Subcutaneous abdominal adipose tissue (tissue), 5 donors: ENCODE measurements around the gene FAM193A.
"Not testable (repeated sequence)": the region's sequence is repeated elsewhere in the genome, so short reads cannot be mapped to it uniquely, and the experiment has no call there.

ENCODE experiments used
- H3K27ac ChIP-seq: one replicate; pipeline ENCODE4 v1.7.0; 2013; ENCODE audit warnings: low read depth, mild to moderate bottlenecking, inconsistent platforms, low read length, moderate library complexity
- H3K27me3 ChIP-seq, 5 donors: one replicate each; pipeline ENCODE4 v1.7.0; 2013; ENCODE audit warnings: low read length in 5 of 5, inconsistent platforms in 1 of 5; ENCODE audit not compliant: control insufficient read depth in 5 of 5, insufficient read depth in 4 of 5
- H3K36me3 ChIP-seq, 5 donors: one replicate each; pipeline ENCODE4 v1.7.0; 2013; ENCODE audit warnings: low read length in 5 of 5; ENCODE audit not compliant: control insufficient read depth in 5 of 5, insufficient read depth in 5 of 5
- H3K4me1 ChIP-seq, 5 donors: one replicate each; pipeline ENCODE4 v1.7.0; 2013; ENCODE audit warnings: low read length in 5 of 5, mild to moderate bottlenecking in 3 of 5, moderate library complexity in 1 of 5; ENCODE audit not compliant: control insufficient read depth in 5 of 5, insufficient read depth in 5 of 5
- H3K4me3 ChIP-seq, 5 donors: one replicate each; pipeline ENCODE4 v1.7.0; 2013; ENCODE audit warnings: low read length in 5 of 5, low read depth in 1 of 5
- H3K9ac ChIP-seq, 5 donors: one replicate each; pipeline ENCODE4 v1.7.0; 2013; ENCODE audit warnings: low read length in 5 of 5, mild to moderate bottlenecking in 4 of 5, moderate library complexity in 3 of 5
- H3K9me3 ChIP-seq, 5 donors: one replicate each; pipeline ENCODE4 v1.7.0; 2013; ENCODE audit warnings: low read length in 5 of 5; ENCODE audit not compliant: control insufficient read depth in 5 of 5
- donor health status: healthy.
- donor health status: healthy.
- donor health status: healthy.
- donor health status: healthy.
- donor health status: healthy.

The FAM193A gene

GRCh38 chr4:2757426-2757825 is 221.0 kb downstream of the FAM193A start:
- no peaks in the 10 kb centered on the region for H3K27me3 ChIP-seq
- H3K36me3 ChIP-seq, result peaks cover 0 to 4% (median 0%) of the 10 kb centered on the region in 5 donors
- H3K27ac ChIP-seq, result no peak overlapping the region
- peaks cover 3 to 22% (median 15%) of the 10 kb centered on the region in 5 donors for H3K4me1 ChIP-seq
- no peak overlapping the region for H3K9ac ChIP-seq
- H3K4me3 ChIP-seq, result no peak overlapping the region
- H3K9me3 ChIP-seq, result no peaks in the 10 kb centered on the region

- Histone ChIP-seq H3K9ac (no peak overlapping the region), H3K4me1 (peaks cover 0 to 21% (median 13%) of the 10 kb centered on the region in 5 donors), H3K27ac (no peak overlapping the region)
Measured at GRCh38 chr4:2761035-2761923, 224.8 kb downstream of the FAM193A start.

GRCh38 chr4:2762048-2762447 is 225.6 kb downstream of the FAM193A start:
- Histone ChIP-seq H3K27ac (no peak overlapping the region), H3K4me3 (no peak overlapping the region), H3K36me3 (no peaks in the 10 kb centered on the region), H3K4me1 (peaks cover 0 to 15% (median 8%) of the 10 kb centered on the region in 5 donors), H3K9ac (no peak overlapping the region), H3K27me3 (no peaks in the 10 kb centered on the region), H3K9me3 (no peaks in the 10 kb centered on the region)

More at GRCh38 chr4:2761035-2761923, 224.8 kb downstream of the FAM193A start:
- Histone ChIP-seq H3K4me3 (no peak overlapping the region), H3K9me3 (no peaks in the 10 kb centered on the region), H3K36me3 (no peaks in the 10 kb centered on the region), H3K27me3 (no peaks in the 10 kb centered on the region)

GRCh38 chr4:2762486-2763370 is 226.3 kb downstream of the FAM193A start:
- not testable (repeated sequence) for H3K9me3 ChIP-seq, H3K27me3 ChIP-seq, H3K27ac ChIP-seq, H3K9ac ChIP-seq, H3K36me3 ChIP-seq, H3K4me3 ChIP-seq
- peaks cover 0 to 22% (median 14%) of the 10 kb centered on the region in 5 donors for H3K4me1 ChIP-seq

GRCh38 chr4:2763511-2763967 is 227.1 kb downstream of the FAM193A start:
- Histone ChIP-seq H3K4me1 (peaks cover 0 to 25% (median 20%) of the 10 kb centered on the region in 5 donors), H3K27ac (peak overlapping the region; percentile 65), H3K27me3 (no peaks in the 10 kb centered on the region), H3K4me3 (peak overlapping the region; percentile 64 to 76 (median 66)), H3K36me3 (no peaks in the 10 kb centered on the region), H3K9ac (peak overlapping the region in 4 of 5 donors; percentile 35 to 79 (median 64)), H3K9me3 (no peaks in the 10 kb centered on the region)

- Histone ChIP-seq H3K27ac (no peak overlapping the region), H3K9ac (no peak overlapping the region), H3K4me1 (peaks cover 0 to 26% (median 21%) of the 10 kb centered on the region in 5 donors), H3K27me3 (no peaks in the 10 kb centered on the region), H3K4me3 (no peak overlapping the region), H3K9me3 (no peaks in the 10 kb centered on the region), H3K36me3 (no peaks in the 10 kb centered on the region)
Measured at GRCh38 chr4:2765832-2766526, 229.5 kb downstream of the FAM193A start.

GRCh38 chr4:2767046-2767704 is 230.7 kb downstream of the FAM193A start:
- Histone ChIP-seq H3K4me1 (peaks cover 0 to 33% (median 23%) of the 10 kb centered on the region in 5 donors), H3K4me3 (no peak overlapping the region), H3K27me3 (no peaks in the 10 kb centered on the region), H3K27ac (no peak overlapping the region), H3K36me3 (no peaks in the 10 kb centered on the region), H3K9me3 (no peaks in the 10 kb centered on the region), H3K9ac (no peak overlapping the region)

- no peak overlapping the region for H3K4me3 ChIP-seq
- no peaks in the 10 kb centered on the region for H3K9me3 ChIP-seq
- peaks cover 0 to 33% (median 23%) of the 10 kb centered on the region in 5 donors for H3K4me1 ChIP-seq
- H3K9ac ChIP-seq, result no peak overlapping the region
- no peak overlapping the region for H3K27ac ChIP-seq
- H3K27me3 ChIP-seq, result no peaks in the 10 kb centered on the region
- no peaks in the 10 kb centered on the region for H3K36me3 ChIP-seq
Measured at GRCh38 chr4:2767705-2768074, 231.2 kb downstream of the FAM193A start.

GRCh38 chr4:2768124-2768523 is 231.7 kb downstream of the FAM193A start:
- Histone ChIP-seq H3K27ac (no peak overlapping the region), H3K9ac (no peak overlapping the region), H3K4me1 (peaks cover 0 to 33% (median 23%) of the 10 kb centered on the region in 5 donors), H3K36me3 (no peaks in the 10 kb centered on the region), H3K27me3 (no peaks in the 10 kb centered on the region), H3K9me3 (no peaks in the 10 kb centered on the region), H3K4me3 (no peak overlapping the region)
